Mesenchymal stem cell (in vitro differentiated cells and primary cell): ENCODE measurements around the gene SELENOH.

Experiments used
- DNase-seq: peaks from one replicate; pipeline ENCODE4 v3.0.0-alpha.2; 2013
- H2AFZ ChIP-seq: one replicate; pipeline ENCODE4 v1.6.1; 2013; ENCODE audit warnings: low read depth, mild to moderate bottlenecking, control low read depth, inconsistent platforms, low read length, moderate library complexity
- H2AK5ac ChIP-seq: 2 replicates; pipeline ENCODE4 v1.6.1; 2013; ENCODE audit warnings: low read length, moderate library complexity, mild to moderate bottlenecking, inconsistent platforms; ENCODE audit not compliant: severe bottlenecking
- H2BK120ac ChIP-seq: one replicate; pipeline ENCODE4 v1.6.1; 2013; ENCODE audit warnings: low read depth, mild to moderate bottlenecking, inconsistent platforms, low read length, moderate library complexity
- H2BK12ac ChIP-seq, 2 experiments: one replicate each; pipeline ENCODE4 v1.6.1; 2013; ENCODE audit warnings: inconsistent platforms in 2 of 2, low read length in 2 of 2, mild to moderate bottlenecking in 2 of 2, moderate library complexity in 2 of 2, control low read depth in 1 of 2
- H2BK15ac ChIP-seq: one replicate; pipeline ENCODE4 v1.6.1; 2013; ENCODE audit warnings: mild to moderate bottlenecking, low read depth, inconsistent platforms; ENCODE audit not compliant: poor library complexity, severe bottlenecking
- H2BK5ac ChIP-seq: 2 replicates; pipeline ENCODE4 v1.6.1; 2013; ENCODE audit warnings: low read depth, mild to moderate bottlenecking, low read length, control low read depth, inconsistent platforms; ENCODE audit not compliant: poor library complexity, severe bottlenecking
- H3K14ac ChIP-seq, 2 experiments: one replicate each; pipeline ENCODE4 v1.6.1; 2013; ENCODE audit warnings: inconsistent platforms in 2 of 2, low read length in 2 of 2, control low read depth in 1 of 2, mild to moderate bottlenecking in 1 of 2, moderate library complexity in 1 of 2
- H3K18ac ChIP-seq, 2 experiments: one replicate each; pipeline ENCODE4 v1.6.1; 2013; ENCODE audit warnings: inconsistent platforms in 2 of 2, low read length in 2 of 2, control low read depth in 1 of 2, low read depth in 1 of 2, mild to moderate bottlenecking in 1 of 2
- H3K23ac ChIP-seq, 2 experiments: one replicate each; pipeline ENCODE4 v1.6.1; 2013; ENCODE audit warnings: inconsistent platforms in 2 of 2, low read length in 2 of 2, mild to moderate bottlenecking in 2 of 2, moderate library complexity in 2 of 2, control low read depth in 1 of 2
- H3K27ac ChIP-seq: 2 replicates; pipeline ENCODE4 v1.5.1; 2013; ENCODE audit warnings: mild to moderate bottlenecking, moderate library complexity, low read length, control low read depth, inconsistent platforms; ENCODE audit not compliant: poor library complexity, severe bottlenecking
- H3K27me3 ChIP-seq, 2 experiments: 2 replicates each; pipeline versions ENCODE4 v1.6.1 to v1.7.0; 2013; ENCODE audit warnings: low read length in 2 of 2, mild to moderate bottlenecking in 2 of 2, moderate library complexity in 2 of 2, control low read depth in 1 of 2, inconsistent platforms in 1 of 2; ENCODE audit not compliant: control insufficient read depth in 1 of 2, insufficient read depth in 1 of 2
- H3K36me3 ChIP-seq, 2 experiments: 2 replicates each; pipeline versions ENCODE4 v1.6.1 to v1.7.0; 2013; ENCODE audit warnings: low read length in 2 of 2, control low read depth in 1 of 2, inconsistent platforms in 1 of 2, low read depth in 1 of 2, mild to moderate bottlenecking in 1 of 2; ENCODE audit not compliant: insufficient read depth in 2 of 2, control insufficient read depth in 1 of 2
- H3K4ac ChIP-seq, 2 experiments: one replicate each; pipeline ENCODE4 v1.6.1; 2013; ENCODE audit warnings: inconsistent platforms in 2 of 2, low read length in 2 of 2, mild to moderate bottlenecking in 2 of 2, moderate library complexity in 2 of 2, control low read depth in 1 of 2, low read depth in 1 of 2
- H3K4me1 ChIP-seq: 2 replicates; pipeline ENCODE4 v1.6.1; 2013; ENCODE audit warnings: low read depth, low read length, control low read depth; ENCODE audit not compliant: control insufficient read depth, insufficient read depth
- H3K4me2 ChIP-seq: 2 replicates; pipeline ENCODE4 v1.6.1; 2013; ENCODE audit warnings: low read length, mild to moderate bottlenecking, inconsistent platforms; ENCODE audit not compliant: poor library complexity, severe bottlenecking
- H3K4me3 ChIP-seq, 2 experiments: 2 replicates each; pipeline versions ENCODE4 v1.5.1 to v1.7.0; 2013; ENCODE audit warnings: low read length in 2 of 2, mild to moderate bottlenecking in 2 of 2, control low read depth in 1 of 2, low read depth in 1 of 2; ENCODE audit not compliant: insufficient read depth in 1 of 2
- H3K79me1 ChIP-seq: replicated peaks from 2 replicates; pipeline ENCODE4 v1.6.1; 2013; ENCODE audit warnings: mild to moderate bottlenecking, control low read depth, low read length, inconsistent platforms; ENCODE audit not compliant: poor library complexity, severe bottlenecking
- H3K9ac ChIP-seq: 2 replicates; pipeline ENCODE4 v1.7.0; 2013; ENCODE audit warnings: mild to moderate bottlenecking, low read length, moderate library complexity
- H3K9me3 ChIP-seq: 2 replicates; pipeline ENCODE4 v1.7.0; 2013; ENCODE audit warnings: mild to moderate bottlenecking, low read length; ENCODE audit not compliant: control insufficient read depth
- H4K8ac ChIP-seq: one replicate; pipeline ENCODE4 v1.6.1; 2013; ENCODE audit warnings: inconsistent platforms, mild to moderate bottlenecking, low read length, moderate library complexity
- H4K91ac ChIP-seq: one replicate; pipeline ENCODE4 v1.6.1; 2013; ENCODE audit warnings: mild to moderate bottlenecking, low read length, inconsistent platforms
- WGBS: methylation state at CpG from one replicate; pipeline ENCODE4 v1.1.7; 2013; ENCODE audit warnings: mixed read lengths; 5-methylcytosine and 5-hydroxymethylcytosine counted together

The SELENOH gene

DNA sequence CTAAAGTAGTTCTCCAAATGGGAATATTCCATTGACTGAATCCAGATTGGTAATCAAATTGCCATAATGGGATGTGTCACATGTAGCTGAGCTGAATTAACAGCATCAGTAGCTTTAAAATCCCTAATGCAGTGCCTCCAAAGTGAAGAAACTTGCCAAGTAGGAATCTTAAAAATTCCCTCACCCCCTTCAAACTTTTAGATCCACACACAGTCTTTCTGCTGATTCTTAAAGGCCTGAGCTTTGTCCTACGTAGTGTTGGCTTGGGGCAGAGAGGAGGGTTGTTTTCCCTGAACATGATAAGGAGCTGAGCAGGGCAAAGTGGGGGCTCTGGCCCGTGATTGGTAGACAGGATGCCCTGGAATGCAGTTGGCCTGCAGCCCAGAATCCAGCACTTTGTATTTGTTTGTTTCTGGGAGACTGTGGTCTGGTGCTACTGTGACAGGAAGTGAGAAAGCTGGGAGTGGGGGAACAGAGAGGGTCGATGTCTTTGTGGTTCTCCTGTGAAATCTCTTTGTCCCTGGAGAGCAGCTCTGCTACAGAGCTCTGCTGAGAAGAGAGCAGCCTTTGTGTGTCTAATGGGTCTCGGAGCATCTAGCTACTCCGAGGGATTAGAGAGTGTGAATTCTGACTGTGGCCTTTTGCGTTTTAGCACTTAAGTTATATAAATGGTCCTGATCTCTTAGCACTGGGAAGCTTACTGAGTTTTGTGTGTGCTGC, 37.2 kb downstream of the SELENOH start:
- Histone ChIP-seq H4K91ac (no peak overlapping the region), H4K8ac (no peak overlapping the region), H2BK12ac (peak overlapping the region in 1 of 2 experiments; percentile 92), H2BK5ac (peak overlapping the region; percentile 81), H3K27ac (peak overlapping the region; percentile 97), H3K9ac (peak overlapping the region; percentile 81), H3K27me3 (no peaks in the 10 kb centered on the region), H3K4me1 (peaks cover 11% of the 10 kb centered on the region), H3K79me1 (peaks cover 2% of the 10 kb centered on the region), H3K9me3 (no peaks in the 10 kb centered on the region), H3K4me3 (peak overlapping the region in 1 of 2 experiments; percentile 17), H3K4ac (peak overlapping the region; percentile 69 to 70), H3K14ac (no peak overlapping the region), H2BK120ac (peak overlapping the region; percentile 40), H2AFZ (no peak overlapping the region), H3K18ac (peak overlapping the region in 1 of 2 experiments; percentile 97), H3K23ac (no peak overlapping the region), H3K4me2 (peak overlapping the region; percentile 67), H2AK5ac (peak overlapping the region; percentile 95), H2BK15ac (no peak overlapping the region), H3K36me3 (peaks cover 3% of the 10 kb centered on the region in 2 experiments)
- WGBS, result 1% methylated on average over 6 of the region's 6 CpGs
- peak; percentile 98 for DNase-seq

DNA sequence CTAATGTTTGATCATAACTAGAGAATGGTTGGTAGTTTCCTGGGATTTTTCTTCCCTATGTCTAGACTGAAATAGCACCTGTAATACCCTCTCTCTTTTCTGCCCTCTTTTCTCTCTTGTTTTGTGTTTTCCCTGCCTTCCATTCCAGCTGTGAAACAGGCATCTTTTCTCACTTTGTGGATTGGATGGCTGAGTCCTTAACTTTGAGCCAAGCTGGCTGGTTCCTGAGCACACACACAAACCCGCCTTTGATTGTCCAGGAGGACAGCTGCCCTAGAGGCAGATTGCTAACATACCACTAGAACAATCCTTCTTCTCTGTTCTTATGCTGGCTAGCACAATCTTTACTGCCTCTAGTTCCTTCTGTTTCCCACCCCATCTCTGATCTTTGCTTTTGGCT, 38.0 kb downstream of the SELENOH start:
- H3K4me2 ChIP-seq, result no peak overlapping the region
- H3K9me3 ChIP-seq, result no peaks in the 10 kb centered on the region
- H2BK15ac ChIP-seq, result no peak overlapping the region
- no peak overlapping the region for H2AFZ ChIP-seq
- peaks cover 2% of the 10 kb centered on the region for H3K79me1 ChIP-seq
- H3K9ac ChIP-seq, result peak overlapping the region; percentile 81
- peak overlapping the region; percentile 36 for H2AK5ac ChIP-seq
- no peak overlapping the region for H3K23ac ChIP-seq
- H3K4me1 ChIP-seq, result peaks cover 11% of the 10 kb centered on the region
- H3K4me3 ChIP-seq, result no peak overlapping the region
- H2BK120ac ChIP-seq, result no peak overlapping the region
- H3K27ac ChIP-seq, result peak overlapping the region; percentile 94
- peak overlapping the region in 1 of 2 experiments; percentile 17 for H3K4ac ChIP-seq
- H3K36me3 ChIP-seq, result peaks cover 3% of the 10 kb centered on the region in 2 experiments
- no peak overlapping the region for H3K14ac ChIP-seq
- no peak overlapping the region for H4K91ac ChIP-seq
- no peak overlapping the region for H2BK12ac ChIP-seq
- no peak overlapping the region for H2BK5ac ChIP-seq
- no peak overlapping the region for H3K18ac ChIP-seq
- H4K8ac ChIP-seq, result no peak overlapping the region
- DNase-seq, result peak; percentile 63
- WGBS, result 42% methylated on average over 1 of the region's 1 CpG
- H3K27me3 ChIP-seq, result no peaks in the 10 kb centered on the region

DNA sequence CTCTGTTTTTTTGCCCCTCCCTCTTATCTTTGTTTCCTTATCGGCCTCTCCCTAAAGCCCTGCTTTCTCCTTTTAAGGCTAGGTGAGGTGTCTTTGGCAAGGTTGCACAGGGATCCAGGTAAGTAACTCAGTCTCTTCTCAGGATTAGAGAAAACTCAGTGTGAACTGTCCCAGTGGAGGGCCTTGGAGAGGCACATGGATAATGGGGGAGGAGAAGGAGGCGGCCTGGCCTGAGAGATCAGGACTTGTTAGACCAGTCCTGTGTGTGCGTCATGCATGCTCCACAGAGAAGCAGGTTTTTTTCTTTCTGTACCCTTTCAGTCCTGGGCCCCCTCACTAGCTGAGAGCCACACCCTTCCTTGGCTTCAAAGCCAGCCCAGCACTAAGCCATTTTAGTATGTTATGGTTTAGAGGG, 40.2 kb downstream of the SELENOH start:
- peaks cover 3% of the 10 kb centered on the region in 2 experiments for H3K36me3 ChIP-seq
- no peak overlapping the region for H2BK120ac ChIP-seq
- H3K4me3 ChIP-seq, result no peak overlapping the region
- H3K23ac ChIP-seq, result no peak overlapping the region
- no peaks in the 10 kb centered on the region for H3K9me3 ChIP-seq
- no peak overlapping the region for H3K4ac ChIP-seq
- no peaks in the 10 kb centered on the region for H3K27me3 ChIP-seq
- H2BK15ac ChIP-seq, result no peak overlapping the region
- DNase-seq, result peak; percentile 66
- peak overlapping the region in 1 of 2 experiments; percentile 19 for H2BK12ac ChIP-seq
- no peak overlapping the region for H3K4me2 ChIP-seq
- no peak overlapping the region for H3K14ac ChIP-seq
- H3K18ac ChIP-seq, result peak overlapping the region in 1 of 2 experiments; percentile 75
- no peak overlapping the region for H4K91ac ChIP-seq
- peaks cover 11% of the 10 kb centered on the region for H3K4me1 ChIP-seq
- no peak overlapping the region for H2AFZ ChIP-seq
- H3K9ac ChIP-seq, result no peak overlapping the region
- H3K27ac ChIP-seq, result no peak overlapping the region
- 50% methylated on average over 1 of the region's 3 CpGs for WGBS
- H4K8ac ChIP-seq, result no peak overlapping the region
- no peak overlapping the region for H2BK5ac ChIP-seq
- peaks cover 2% of the 10 kb centered on the region for H3K79me1 ChIP-seq
- H2AK5ac ChIP-seq, result peak overlapping the region; percentile 3

DNA sequence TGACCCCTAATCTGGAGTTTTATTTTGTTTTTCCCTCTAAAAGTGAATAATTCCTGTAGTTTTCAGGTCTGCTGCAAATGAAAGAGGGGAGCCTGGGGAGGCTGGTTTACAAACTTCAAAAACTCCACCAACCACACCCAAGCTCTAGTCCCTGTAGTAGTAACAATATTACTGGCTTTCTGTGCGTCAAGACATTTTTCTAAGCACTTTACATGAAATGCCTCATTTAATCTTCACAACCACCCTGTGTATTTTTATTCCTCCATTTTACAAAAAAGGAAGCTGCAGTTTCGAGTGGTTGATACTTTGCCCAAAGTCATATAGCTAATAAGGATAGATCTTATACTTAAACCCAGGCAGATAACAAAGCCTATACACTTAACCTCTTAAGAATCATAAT, 43.8 kb downstream of the SELENOH start:
- Histone ChIP-seq H4K8ac (no peak overlapping the region), H3K4ac (no peak overlapping the region), H2AFZ (no peak overlapping the region), H3K36me3 (peaks cover 3% of the 10 kb centered on the region in 2 experiments), H3K79me1 (peaks cover 2% of the 10 kb centered on the region), H3K4me3 (no peak overlapping the region), H2BK15ac (no peak overlapping the region), H3K18ac (no peak overlapping the region), H3K27me3 (no peaks in the 10 kb centered on the region), H4K91ac (no peak overlapping the region), H3K4me1 (peaks cover 7% of the 10 kb centered on the region), H3K9ac (no peak overlapping the region), H2BK120ac (no peak overlapping the region), H3K4me2 (no peak overlapping the region), H2AK5ac (no peak overlapping the region), H3K27ac (no peak overlapping the region), H2BK5ac (no peak overlapping the region), H3K23ac (no peak overlapping the region), H3K14ac (no peak overlapping the region), H2BK12ac (no peak overlapping the region), H3K9me3 (no peaks in the 10 kb centered on the region)
- no peak for DNase-seq
- 91% methylated on average over 1 of the region's 2 CpGs for WGBS
